Right lobe of liver (tissue), 6 donors: ENCODE measurements around the gene CS. TPM values are rescaled to one million over a fixed set of nuclear protein-coding genes. Genes with fewer than 3 reads are reported as not detected.
"Not testable (repeated sequence)": the region's sequence is repeated elsewhere in the genome, so short reads cannot be mapped to it uniquely, and the experiment has no call there.

Experiments used
- ATAC-seq, 4 donors: fragments of 200-7000 bp; cut with Tn5 transposase; one replicate each; pipeline ENCODE4 v1.9.1; 2020; ENCODE audit warnings: mild to moderate bottlenecking in 4 of 4, moderate library complexity in 4 of 4
- DNase-seq, 3 donors: peaks; one replicate each; pipeline ENCODE4 v3.0.0-alpha.2; 2020
- H3K27ac ChIP-seq, 3 donors: fragments of 200-600 bp; one replicate each; pipeline ENCODE4 v1.8.0; 2022
- H3K27me3 ChIP-seq, 2 donors: fragments of 200-600 bp; one replicate each; pipeline ENCODE4 v1.8.0; 2022
- H3K36me3 ChIP-seq, 4 donors: fragments of 200-600 bp; sonication (generic) in 1 of 4; one replicate each; pipeline versions ENCODE4 v1.5.1 to v1.8.0; 2017 to 2022; ENCODE audit warnings: control low read depth in 1 of 4
- H3K4me1 ChIP-seq, 4 donors: fragments of 200-600 bp; sonication (generic) in 1 of 4; one replicate each; pipeline versions ENCODE4 v1.5.1 to v1.8.0; 2017 to 2022; ENCODE audit warnings: control low read depth in 1 of 4
- H3K4me3 ChIP-seq, 3 donors: fragments of 200-600 bp; one replicate each; pipeline ENCODE4 v1.8.0; 2022
- H3K9me3 ChIP-seq, 4 donors: fragments of 200-600 bp; sonication (generic) in 1 of 4; one replicate each; pipeline versions ENCODE4 v1.5.1 to v1.8.0; 2017 to 2022; ENCODE audit warnings: control low read depth in 1 of 4
- CTCF ChIP-seq, 4 donors: fragments of 200-600 bp in 3 of 4; fragments of 450-650 bp in 1 of 4; IDR thresholded peaks; one replicate each; pipeline versions ENCODE4 v1.5.1 to v1.8.0; 2016 to 2022; ENCODE audit warnings: antibody characterized with exemption in 4 of 4, mild to moderate bottlenecking in 2 of 4
- POLR2A ChIP-seq: fragments of 450-650 bp; IDR thresholded peaks from one replicate; pipeline ENCODE4 v1.6.1; 2017; ENCODE audit warnings: antibody characterized with exemption, mild to moderate bottlenecking
- WGBS: methylation state at CpG from one replicate; pipeline ENCODE4 v1.1.6; 2018; ENCODE audit warnings: low coverage, low lambda C conversion rate; ENCODE audit not compliant: insufficient coverage; ENCODE audit errors: missing lambda C conversion rate; 5-methylcytosine and 5-hydroxymethylcytosine counted together
- intact Hi-C, 2 donors: fragments of 100-400 bp; cut with DNase I; formaldehyde crosslinking; loops; one replicate each; pipeline versions ENCODE4 v1.11.2 to v1.14.1; 2022
- total RNA-seq, 6 experiments: library from RNA; depleted of rRNA in 2 of 6; stranded (reverse); fragments of >200 nt in 2 of 6; fragmentation: NEBNext Ultra II Directional in 3 of 6; extraction: Animal tissue kit (Norgen Biotek cat#: 25700) in 3 of 6; gene quantifications; one replicate each; pipeline versions ENCODE4 v1.1.0 to v1.2.4, GENCODE V29; 2016 to 2023
- donor health status: DM: no; HTN: yes; CAD: no.
- donor health status: DM: no; HTN: no; CAD: no.
- donor health status: DM: no; HTN: no; CAD: no.
- donor health status: DM: no; HTN: yes; CAD: no.
- donor health status: DM: no; HTN: yes; CAD: no.

Gene CS
- total RNA-seq, 6 experiments from 2014 or later: 45.6 to 109 (median 61.2) TPM

- Histone ChIP-seq H3K27ac (no peak overlapping the region), H3K36me3 (peaks cover 0 to 33% (median 12%) of the 10 kb centered on the region in 4 donors), H3K9me3 (no peaks in the 10 kb centered on the region), H3K4me3 (no peak overlapping the region), H3K4me1 (peaks cover 0 to 75% (median 14%) of the 10 kb centered on the region in 4 donors), H3K27me3 (no peaks in the 10 kb centered on the region)
- TF ChIP-seq POLR2A (no peak), CTCF (IDR thresholded peaks at IDR 0.05) (no peak)
- WGBS: 66% methylated on average over 3 of the region's 3 CpGs
- ATAC-seq (no peak), DNase-seq (no peak)
- intact Hi-C loops: no loop called here
Measured at GRCh38 chr12:56288705-56289387, 11.3 kb downstream of the CS start.

- Histone ChIP-seq H3K36me3 (peaks cover 6 to 56% (median 30%) of the 10 kb centered on the region in 4 donors), H3K9me3 (no peaks in the 10 kb centered on the region), H3K4me3 (no peak overlapping the region), H3K4me1 (peaks cover 0 to 62% (median 12%) of the 10 kb centered on the region in 4 donors), H3K27me3 (no peaks in the 10 kb centered on the region), H3K27ac (peak overlapping the region in 1 of 3 donors; percentile 38)
- 30% methylated on average over 4 of the region's 4 CpGs for WGBS
- TF ChIP-seq CTCF (IDR thresholded peaks at IDR 0.05) (no peak), POLR2A (no peak)
- peak; percentile 9 to 53 (median 27) for ATAC-seq
- intact Hi-C loops: no loop called here
- no peak for DNase-seq
Measured at GRCh38 chr12:56286044-56286830, 13.9 kb downstream of the CS start.

- H3K27me3 ChIP-seq, intact Hi-C loops: not testable (repeated sequence)
Measured at GRCh38 chr12:56284263-56284662, 15.9 kb downstream of the CS start.

GRCh38 chr12:56282579-56282978, 17.6 kb downstream of the CS start:
- H3K27me3 ChIP-seq: no peaks in the 10 kb centered on the region
- no peak overlapping the region for H3K4me3 ChIP-seq
- peaks cover 6 to 73% (median 40%) of the 10 kb centered on the region in 4 donors for H3K36me3 ChIP-seq
- no peak overlapping the region for H3K27ac ChIP-seq
- no peak for DNase-seq
- intact Hi-C loops: no loop called here
- no peaks in the 10 kb centered on the region for H3K9me3 ChIP-seq
- WGBS: 93% methylated on average over 2 of the region's 2 CpGs
- ATAC-seq: no peak
- TF ChIP-seq CTCF (IDR thresholded peaks at IDR 0.05) (no peak), POLR2A (no peak)
- H3K4me1 ChIP-seq: peaks cover 0 to 63% (median 17%) of the 10 kb centered on the region in 4 donors

More at GRCh38 chr12:56284263-56284662, 15.9 kb downstream of the CS start:
- not testable (repeated sequence) for ATAC-seq, H3K9me3 ChIP-seq, H3K4me3 ChIP-seq, DNase-seq, H3K27ac ChIP-seq
- Histone ChIP-seq H3K36me3 (peaks cover 6 to 56% (median 35%) of the 10 kb centered on the region in 4 donors), H3K4me1 (peaks cover 0 to 69% (median 17%) of the 10 kb centered on the region in 4 donors)
- WGBS: 81% methylated on average over 3 of the region's 5 CpGs

- no peak overlapping the region for H3K4me3 ChIP-seq
- DNase-seq: no peak
- TF ChIP-seq POLR2A: no peak
- no peak for TF ChIP-seq CTCF (IDR thresholded peaks at IDR 0.05)
- peaks cover 6 to 78% (median 42%) of the 10 kb centered on the region in 4 donors for H3K36me3 ChIP-seq
- no peaks in the 10 kb centered on the region for H3K27me3 ChIP-seq
- H3K4me1 ChIP-seq: peaks cover 0 to 57% (median 16%) of the 10 kb centered on the region in 4 donors
- H3K27ac ChIP-seq: peak overlapping the region in 1 of 3 donors; percentile 8
- H3K9me3 ChIP-seq: no peaks in the 10 kb centered on the region
- intact Hi-C loops: no loop called here
- WGBS: 62% methylated on average over 5 of the region's 6 CpGs
- no peak for ATAC-seq
Measured at GRCh38 chr12:56282030-56282429, 18.1 kb downstream of the CS start.
